Ishikawa (cell line): ENCODE measurements around the gene SHISA4.

Source experiments
- CEBPB ChIP-seq: IDR thresholded peaks from 2 replicates; pipeline ENCODE4 v1.6.1; 2012
- CREB1 ChIP-seq: IDR thresholded peaks from 2 replicates; pipeline ENCODE4 v1.6.1; 2012; ENCODE audit warnings: low read depth
- EGR1 ChIP-seq: IDR thresholded peaks from 2 replicates; pipeline ENCODE4 v1.6.1; 2012
- EP300 ChIP-seq: IDR thresholded peaks from 2 replicates; pipeline ENCODE4 v1.6.1; 2012; ENCODE audit warnings: borderline replicate concordance
- FOXM1 ChIP-seq: IDR thresholded peaks from 2 replicates; pipeline ENCODE4 v1.6.1; 2012; ENCODE audit warnings: low read depth, borderline replicate concordance
- MAX ChIP-seq: IDR thresholded peaks from 2 replicates; pipeline ENCODE4 v1.6.1; 2012
- NFIC ChIP-seq: IDR thresholded peaks from 2 replicates; pipeline ENCODE4 v1.6.1; 2012
- RAD21 ChIP-seq: IDR thresholded peaks from 2 replicates; pipeline ENCODE4 v1.6.1; 2012; ENCODE audit warnings: low read depth
- REST ChIP-seq: IDR thresholded peaks from 2 replicates; pipeline ENCODE4 v1.6.1; 2012; ENCODE audit warnings: low read depth, mild to moderate bottlenecking
- TAF1 ChIP-seq: IDR thresholded peaks from 2 replicates; pipeline ENCODE4 v1.6.1; 2012; ENCODE audit warnings: low read depth, mild to moderate bottlenecking
- TCF12 ChIP-seq: IDR thresholded peaks from 2 replicates; pipeline ENCODE4 v1.6.1; 2012; ENCODE audit warnings: low read depth
- TEAD4 ChIP-seq: IDR thresholded peaks from 2 replicates; pipeline ENCODE4 v1.6.1; 2012
- YY1 ChIP-seq: IDR thresholded peaks from 2 replicates; pipeline ENCODE4 v1.6.1; 2012; ENCODE audit warnings: low read depth
- ZBTB7A ChIP-seq: IDR thresholded peaks from 2 replicates; pipeline ENCODE4 v1.6.1; 2012; ENCODE audit warnings: low read depth
- TF ChIP-seq, protein P1 (sequence below): IDR thresholded peaks from 2 replicates; pipeline ENCODE4 v1.6.1; 2012

Gene SHISA4

GRCh38 chr1:201894343-201895119 is 5.8 kb downstream of the SHISA4 start:
- no peak for TF ChIP-seq FOXM1
- no peak for TF ChIP-seq TAF1
- TF ChIP-seq NFIC: no peak
- TF ChIP-seq EGR1: no peak
- no peak for TF ChIP-seq CEBPB
- TF ChIP-seq ZBTB7A: no peak
- TF ChIP-seq TCF12: no peak
- TF ChIP-seq CREB1: no peak
- no peak for TF ChIP-seq TEAD4
- no peak for TF ChIP-seq RAD21
- no peak for TF ChIP-seq REST
- TF ChIP-seq EP300: no peak
- TF ChIP-seq, protein P1, sequence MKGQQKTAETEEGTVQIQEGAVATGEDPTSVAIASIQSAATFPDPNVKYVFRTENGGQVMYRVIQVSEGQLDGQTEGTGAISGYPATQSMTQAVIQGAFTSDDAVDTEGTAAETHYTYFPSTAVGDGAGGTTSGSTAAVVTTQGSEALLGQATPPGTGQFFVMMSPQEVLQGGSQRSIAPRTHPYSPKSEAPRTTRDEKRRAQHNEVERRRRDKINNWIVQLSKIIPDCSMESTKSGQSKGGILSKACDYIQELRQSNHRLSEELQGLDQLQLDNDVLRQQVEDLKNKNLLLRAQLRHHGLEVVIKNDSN: no peak
- TF ChIP-seq MAX: no peak
- TF ChIP-seq YY1: no peak

GRCh38 chr1:201895120-201895665 is 6.5 kb downstream of the SHISA4 start:
- no peak for TF ChIP-seq TAF1
- no peak for TF ChIP-seq NFIC
- TF ChIP-seq, protein P1: no peak
- TF ChIP-seq ZBTB7A: no peak
- no peak for TF ChIP-seq MAX
- no peak for TF ChIP-seq EP300

- TF ChIP-seq YY1: no peak
- TF ChIP-seq CREB1: peak; percentile 42; the same call in 1 of the 2 replicates
- peak; percentile 99 for TF ChIP-seq RAD21
- no peak for TF ChIP-seq TEAD4
- TF ChIP-seq CEBPB: 0 out of 2 replicates have a peak, but pooled peaks have one; percentile 32
- TF ChIP-seq TCF12: 0 out of 2 replicates have a peak, but pooled peaks have one; percentile 32
These were observed 7.5 kb downstream of the SHISA4 start for GRCh38 chr1:201895913-201896807.

GRCh38 chr1:201896951-201897391 is 8.3 kb downstream of the SHISA4 start:
- TF ChIP-seq RAD21 (peak; percentile 54), CEBPB (no peak)

DNA sequence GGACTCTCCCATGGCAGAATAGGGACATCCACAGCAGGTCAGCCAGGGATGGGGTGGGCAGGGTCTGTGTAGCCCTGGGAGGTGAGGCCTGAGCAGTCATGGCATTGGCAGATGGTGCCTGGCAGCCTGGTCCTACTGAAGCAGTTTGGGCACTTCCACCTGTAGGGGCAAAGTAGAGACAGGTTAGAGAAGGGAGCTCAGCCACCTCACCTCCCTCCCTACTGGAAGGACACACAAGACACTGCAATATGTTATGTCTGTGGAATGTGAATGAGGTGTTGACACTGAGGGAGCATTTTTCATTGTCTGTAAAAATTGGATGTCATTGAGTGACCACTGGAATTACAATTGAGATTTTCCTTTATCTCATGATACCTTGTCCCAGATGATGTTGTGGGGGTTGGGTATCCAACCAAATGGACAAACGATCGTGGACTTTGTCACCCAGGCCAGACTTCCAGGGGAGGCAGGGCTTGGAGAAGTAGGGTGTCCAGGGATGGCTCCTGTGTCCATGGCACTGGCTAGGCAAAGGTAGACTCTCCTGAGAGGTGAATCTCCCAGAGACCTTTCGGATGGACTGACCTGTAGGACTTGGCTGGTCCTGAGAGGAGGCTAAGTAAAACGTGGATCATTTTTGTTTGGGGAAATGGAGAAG is 9.7 kb downstream of the SHISA4 start:
- no peak for TF ChIP-seq TEAD4
- no peak for TF ChIP-seq FOXM1
- no peak for TF ChIP-seq CREB1
- no peak for TF ChIP-seq MAX
- TF ChIP-seq TCF12: no peak
- TF ChIP-seq EP300: no peak
- TF ChIP-seq ZBTB7A: no peak
- TF ChIP-seq EGR1: no peak
- TF ChIP-seq REST: no peak
- TF ChIP-seq RAD21: no peak
